Measurements from ENCODE around the gene MOXD1.

DNA sequence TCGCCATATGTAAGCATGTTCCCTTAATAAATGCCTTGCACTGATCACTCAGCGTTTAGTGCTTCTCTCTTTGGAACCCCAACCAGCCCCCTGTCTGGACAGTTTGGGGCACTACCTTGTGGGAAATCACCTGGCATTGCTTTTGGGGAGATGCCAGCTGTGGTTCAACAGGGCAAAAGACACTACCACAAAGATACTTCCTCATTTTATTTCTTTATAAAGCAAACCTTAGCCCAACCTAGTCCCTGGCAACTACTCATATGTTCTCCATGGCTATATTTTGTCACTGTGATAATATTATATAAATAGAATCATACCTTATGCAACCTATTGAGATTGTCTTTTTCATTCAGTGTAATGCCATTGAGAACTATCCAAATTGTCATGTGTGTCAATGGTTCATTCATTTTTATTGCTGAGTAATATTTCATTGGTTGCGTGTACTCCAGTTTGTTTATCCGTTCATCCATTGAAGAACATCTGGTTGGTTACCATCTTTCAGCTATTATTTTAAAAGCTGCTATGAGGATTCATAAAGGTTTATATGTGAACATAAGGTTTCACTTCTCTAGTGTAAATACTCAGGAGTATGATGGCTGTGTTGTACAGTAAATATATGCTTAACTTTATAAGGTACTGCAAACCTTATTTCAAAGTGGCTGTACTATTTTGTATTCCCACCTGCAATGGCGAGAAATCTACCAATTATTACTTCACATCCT is 114.8 kb downstream of the MOXD1 start:
- TF ChIP-seq, protein P1, sequence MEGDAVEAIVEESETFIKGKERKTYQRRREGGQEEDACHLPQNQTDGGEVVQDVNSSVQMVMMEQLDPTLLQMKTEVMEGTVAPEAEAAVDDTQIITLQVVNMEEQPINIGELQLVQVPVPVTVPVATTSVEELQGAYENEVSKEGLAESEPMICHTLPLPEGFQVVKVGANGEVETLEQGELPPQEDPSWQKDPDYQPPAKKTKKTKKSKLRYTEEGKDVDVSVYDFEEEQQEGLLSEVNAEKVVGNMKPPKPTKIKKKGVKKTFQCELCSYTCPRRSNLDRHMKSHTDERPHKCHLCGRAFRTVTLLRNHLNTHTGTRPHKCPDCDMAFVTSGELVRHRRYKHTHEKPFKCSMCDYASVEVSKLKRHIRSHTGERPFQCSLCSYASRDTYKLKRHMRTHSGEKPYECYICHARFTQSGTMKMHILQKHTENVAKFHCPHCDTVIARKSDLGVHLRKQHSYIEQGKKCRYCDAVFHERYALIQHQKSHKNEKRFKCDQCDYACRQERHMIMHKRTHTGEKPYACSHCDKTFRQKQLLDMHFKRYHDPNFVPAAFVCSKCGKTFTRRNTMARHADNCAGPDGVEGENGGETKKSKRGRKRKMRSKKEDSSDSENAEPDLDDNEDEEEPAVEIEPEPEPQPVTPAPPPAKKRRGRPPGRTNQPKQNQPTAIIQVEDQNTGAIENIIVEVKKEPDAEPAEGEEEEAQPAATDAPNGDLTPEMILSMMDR (conservative IDR thresholded peaks at IDR 0.05 in 1 of 2, IDR thresholded peaks at IDR 0.05 in 1 of 2; ENCODE audit: extremely low read depth in 1 of 2, insufficient read depth in 1 of 2, low read depth in 1 of 2, low read length in 2 of 2), result no peak
- no peak for TF ChIP-seq EZH2 (IDR thresholded peaks at IDR 0.05; ENCODE audit: borderline replicate concordance, low read length)
